Left lobe of liver (tissue), 2 donors: Measurements from ENCODE around the gene GLCE. TPM values are rescaled to one million over a fixed set of nuclear protein-coding genes. Genes with fewer than 3 reads are reported as not detected.

Experiments
- ATAC-seq: fragments of 200-7000 bp; cut with Tn5 transposase; one replicate; pipeline ENCODE4 v1.9.1; 2020; ENCODE audit warnings: mild to moderate bottlenecking, moderate library complexity
- DNase-seq: peaks from one replicate; pipeline ENCODE4 v3.0.0-alpha.2; 2020; ENCODE audit warnings: low spot score
- total RNA-seq: library from RNA; stranded (reverse); gene quantifications from one replicate; pipeline ENCODE4 v1.2.1, GENCODE V29; 2021
- donor health status: DM: no; HTN: no; CAD: no; lungs with moderate emphysema.
- donor health status: DM: no; HTN: yes; CAD: no.

GLCE gene
- total RNA-seq, 1 donor from 2014 or later: 11.6 TPM

- peak; percentile 49 for DNase-seq
- peak; percentile 92 for ATAC-seq
Observed at GRCh38 chr15:69194025-69194827, 33.8 kb downstream of the GLCE start.

DNA sequence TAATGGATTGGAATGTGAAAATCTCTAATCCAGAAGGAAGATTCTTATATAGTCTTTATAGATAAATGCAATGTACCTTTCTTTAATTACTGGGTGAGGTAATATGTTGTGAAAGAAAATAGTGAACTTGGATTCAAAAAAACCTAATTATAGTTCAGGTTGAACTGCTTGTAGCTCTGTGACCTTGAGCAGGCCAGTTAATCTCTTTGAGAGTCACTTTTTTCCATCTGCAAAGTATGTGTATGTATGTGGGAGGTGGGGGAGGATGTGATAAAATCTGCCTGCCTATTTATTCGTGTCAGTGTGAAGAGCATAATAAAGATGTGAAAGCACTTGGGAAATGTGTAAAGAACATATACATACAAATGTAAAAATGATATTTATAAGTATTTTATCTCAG is 34.4 kb downstream of the GLCE start:
- DNase-seq (no peak), ATAC-seq (peak; percentile 35)

- DNase-seq (no peak), ATAC-seq (no peak)
Observed at GRCh38 chr15:69200832-69201745, 40.7 kb downstream of the GLCE start.

DNA sequence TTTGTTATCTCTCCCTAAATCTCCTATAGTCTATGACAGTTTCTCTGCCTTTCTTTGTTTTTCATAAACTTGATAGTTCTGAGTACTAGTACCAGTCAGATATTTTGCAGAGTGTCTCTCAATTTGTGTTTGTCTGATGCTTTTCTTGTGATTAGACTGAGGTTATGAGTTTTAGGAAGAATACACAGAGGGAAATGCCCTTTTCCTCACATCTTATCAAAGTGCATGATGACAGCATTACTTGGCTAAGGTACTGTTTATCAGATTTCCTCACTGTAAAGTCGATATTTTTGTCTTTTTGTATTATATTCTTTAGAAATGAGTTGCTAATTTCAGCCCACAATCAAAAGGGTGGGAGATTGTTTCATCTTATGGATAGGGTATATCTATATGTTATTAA is 45.6 kb downstream of the GLCE start:
- ATAC-seq (peak; percentile 72), DNase-seq (no peak)

DNA sequence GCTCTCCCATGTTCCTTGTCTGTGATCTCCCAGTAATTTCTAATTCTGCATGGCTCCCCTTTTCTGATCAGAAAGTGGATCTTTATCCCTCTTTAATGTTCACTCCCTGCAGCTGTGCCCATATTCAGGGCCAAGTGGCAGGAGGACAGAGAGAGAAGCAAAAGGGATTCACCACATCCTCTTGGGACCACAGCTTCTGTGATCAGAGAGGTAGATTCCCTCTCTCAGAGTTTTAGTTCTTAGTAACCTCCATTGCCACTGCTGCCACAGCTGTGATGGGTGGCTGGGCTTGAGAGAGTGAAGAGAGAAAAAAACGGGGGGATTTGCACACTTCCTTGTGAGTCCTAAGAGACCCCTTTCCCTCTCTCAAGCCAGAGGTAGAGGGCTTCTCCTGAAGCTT is 49.2 kb downstream of the GLCE start:
- DNase-seq: no peak
- ATAC-seq: no peak

GRCh38 chr15:69210574-69210973 is 50.1 kb downstream of the GLCE start:
- DNase-seq (no peak), ATAC-seq (peak; percentile 17)

- ATAC-seq (no peak), DNase-seq (no peak)
Observed at GRCh38 chr15:69213786-69214185, 53.4 kb downstream of the GLCE start.

GRCh38 chr15:69215314-69216035 is 55.0 kb downstream of the GLCE start:
- DNase-seq (no peak), ATAC-seq (no peak)

GRCh38 chr15:69217381-69217780 is 56.9 kb downstream of the GLCE start:
- no peak for DNase-seq
- no peak for ATAC-seq

DNA sequence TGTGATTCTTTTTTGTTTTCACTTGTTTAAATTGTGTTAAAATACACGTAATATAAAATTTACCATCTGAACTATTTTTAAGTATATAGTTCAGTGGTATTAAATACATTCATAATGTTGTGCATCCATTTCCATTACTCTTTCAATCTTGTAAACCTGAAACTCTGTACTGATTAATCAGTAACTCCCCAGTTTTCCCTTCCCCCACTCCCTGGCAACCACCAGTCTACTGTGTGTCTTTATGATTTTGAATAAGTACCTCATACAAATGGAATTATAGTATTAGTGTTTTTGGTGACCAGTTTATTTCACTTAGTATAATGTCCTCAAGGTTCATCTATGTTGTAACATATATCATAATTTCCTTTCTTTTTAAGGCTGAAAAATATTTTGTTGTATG is 59.3 kb downstream of the GLCE start:
- DNase-seq: no peak
- peak; percentile 50 for ATAC-seq

GRCh38 chr15:69222002-69222474 is 61.6 kb downstream of the GLCE start:
- DNase-seq (peak; percentile 48), ATAC-seq (peak; percentile 58)

DNA sequence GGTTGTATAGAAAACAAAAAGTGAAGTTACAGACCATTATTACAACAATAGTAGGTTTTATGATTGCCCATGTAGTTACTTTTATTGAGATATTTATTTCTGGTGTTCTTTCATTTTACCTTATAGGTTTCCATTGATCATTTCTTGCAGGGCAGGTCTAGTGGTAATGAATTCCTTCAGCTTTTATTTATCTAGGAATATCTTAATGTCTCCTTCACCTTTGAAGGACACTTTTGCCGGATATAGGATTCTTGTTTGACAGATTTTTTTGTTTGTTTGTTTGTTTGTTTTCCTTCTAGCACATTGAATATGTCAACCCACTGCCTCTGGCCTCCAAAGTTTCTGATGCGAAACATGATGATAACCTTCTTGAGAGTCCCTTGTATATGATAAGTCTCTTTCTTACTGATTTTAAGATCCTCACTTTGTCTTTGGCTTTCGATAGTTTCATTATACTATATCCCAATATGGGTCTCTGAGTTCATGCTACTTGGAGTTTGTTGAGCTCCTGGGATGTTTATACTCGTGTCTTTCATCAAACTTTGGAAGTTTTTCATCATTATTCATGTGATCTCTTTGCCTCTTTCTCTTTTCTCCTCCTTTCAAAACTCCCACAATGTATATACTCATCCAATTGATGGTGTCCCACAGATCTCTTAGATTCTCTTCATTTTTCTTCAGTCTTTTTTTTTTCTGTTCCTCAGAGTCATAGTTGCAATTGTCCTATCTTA is 62.8 kb downstream of the GLCE start:
- DNase-seq: no peak
- no peak for ATAC-seq

- DNase-seq (peak; percentile 90), ATAC-seq (peak; percentile 91)
Observed at GRCh38 chr15:69224383-69224782, 63.9 kb downstream of the GLCE start.

GRCh38 chr15:69225355-69226022 is 65.1 kb downstream of the GLCE start:
- ATAC-seq (peak; percentile 68), DNase-seq (no peak)

DNA sequence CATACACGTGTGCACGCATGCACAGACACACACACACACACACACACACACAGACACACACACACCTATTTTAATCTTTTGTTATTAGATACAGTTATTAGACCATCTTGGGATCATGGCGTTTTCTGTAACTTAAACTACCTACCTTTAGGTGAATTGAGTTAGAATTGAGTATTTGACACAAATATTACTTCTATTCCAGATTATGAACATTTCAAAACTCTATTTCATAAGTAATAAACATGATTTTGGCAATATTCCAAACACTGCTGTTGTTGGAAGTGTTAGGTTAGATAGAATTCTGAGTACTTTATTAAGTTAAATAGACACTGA is 65.6 kb downstream of the GLCE start:
- DNase-seq: no peak
- no peak for ATAC-seq

DNA sequence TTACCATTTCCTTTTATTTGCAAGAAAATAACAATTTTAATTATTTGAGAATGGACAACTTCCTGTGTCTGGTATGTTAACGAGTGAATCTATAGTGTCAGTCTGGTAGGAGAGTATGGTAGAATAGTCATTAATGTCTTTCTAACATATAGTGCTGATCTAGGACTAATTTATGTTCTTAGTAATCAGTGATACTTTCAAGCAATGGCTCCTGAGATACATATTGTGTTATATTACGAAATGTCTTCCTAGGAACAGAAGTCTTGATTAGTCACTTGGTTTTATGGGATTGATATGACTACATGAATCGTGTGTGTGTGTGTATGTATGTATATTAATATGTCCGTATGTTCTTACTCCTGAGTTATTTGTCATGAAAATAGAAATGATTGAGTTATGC is 71.7 kb downstream of the GLCE start:
- DNase-seq (no peak), ATAC-seq (no peak)

- ATAC-seq: no peak
- no peak for DNase-seq
Observed at GRCh38 chr15:69232765-69233164, 72.3 kb downstream of the GLCE start.

DNA sequence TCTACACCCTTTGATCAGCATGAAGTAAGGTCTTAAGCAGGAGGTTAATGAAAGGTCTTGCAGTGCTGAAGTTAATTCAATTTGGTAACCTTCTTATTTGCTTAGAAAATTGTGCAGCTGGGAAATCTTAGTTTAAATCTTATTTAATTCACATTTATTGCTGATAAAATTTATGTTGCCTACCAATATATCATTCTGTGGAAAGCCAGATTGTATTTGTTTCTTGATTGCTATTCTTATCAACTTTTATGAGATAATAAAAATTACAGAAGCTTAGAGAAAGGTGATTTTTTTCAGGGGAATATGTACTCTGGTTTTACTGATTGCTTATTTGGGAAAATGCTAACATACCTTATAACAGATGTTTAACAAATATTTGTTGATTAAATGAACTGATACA is 74.2 kb downstream of the GLCE start:
- ATAC-seq: no peak
- DNase-seq: no peak

DNA sequence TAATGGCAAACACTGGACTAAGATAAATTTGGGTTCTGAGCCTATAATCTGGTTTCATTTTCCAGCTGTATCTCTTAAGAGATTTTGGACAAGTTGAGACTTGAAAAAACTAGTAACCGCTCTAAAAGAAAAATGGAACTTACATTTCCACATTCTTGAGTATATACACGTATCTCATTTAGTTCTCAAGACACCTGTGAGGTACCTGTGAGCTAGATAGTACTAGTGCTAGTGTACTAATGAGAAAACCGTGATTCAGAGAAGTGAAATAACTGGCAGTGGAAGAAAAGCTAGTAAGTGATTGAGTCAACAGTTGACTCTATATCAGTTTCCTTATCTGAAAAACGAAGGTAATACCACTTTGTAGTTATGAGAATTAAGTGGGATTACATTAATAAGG is 76.1 kb downstream of the GLCE start:
- ATAC-seq (no peak), DNase-seq (no peak)

DNA sequence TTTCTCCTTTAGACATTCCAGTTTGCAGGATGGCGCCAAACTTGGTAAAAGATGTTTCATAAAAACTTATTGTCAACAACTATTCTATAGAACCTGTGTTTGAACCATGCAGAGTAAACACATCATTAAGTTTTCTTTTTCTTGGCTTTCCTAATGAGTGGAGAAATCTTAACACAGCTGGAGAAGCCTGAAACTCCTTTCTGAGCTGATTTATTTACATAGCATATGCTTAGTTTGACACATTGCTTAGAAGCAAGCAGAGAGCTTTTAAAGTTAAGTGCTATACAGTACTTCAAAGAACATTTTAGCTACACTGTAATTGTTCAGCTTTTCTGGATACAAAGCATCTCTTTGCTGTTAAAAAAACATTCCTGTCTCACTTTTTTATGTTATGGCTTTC is 77.3 kb downstream of the GLCE start:
- DNase-seq (no peak), ATAC-seq (no peak)
